ENCODE results near the gene DELE1. TPM values are rescaled to one million over a fixed set of nuclear protein-coding genes. Genes with fewer than 3 reads are reported as not detected.
A peak's percentile ranks its signal among the peaks of the same experiment; 100 is the strongest.

The DELE1 gene
- total RNA-seq, 2 donors from 2014 or later: 80.4 to 82.8 TPM

DNA sequence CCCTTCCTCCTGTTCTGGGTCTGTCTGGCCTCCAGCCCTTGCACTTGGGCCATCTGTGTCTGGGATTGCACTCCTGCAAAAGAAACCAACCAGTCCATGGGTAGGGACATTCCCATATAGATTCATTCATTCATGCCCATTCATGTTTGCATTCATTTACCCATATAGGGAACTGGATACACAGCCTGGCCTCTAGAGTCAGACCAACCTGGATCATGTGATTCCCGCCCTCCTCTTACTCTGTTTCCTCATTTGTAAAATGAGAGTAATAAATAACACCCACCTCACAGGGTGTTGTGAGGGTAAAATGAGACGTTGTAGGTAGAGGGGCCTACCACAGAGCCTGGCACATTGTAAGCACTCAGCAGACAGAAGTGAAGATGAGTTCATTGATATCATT, 25.8 kb downstream of the DELE1 start:
- H3K4me3 Mint-ChIP-seq: no peak overlapping the region

DNA sequence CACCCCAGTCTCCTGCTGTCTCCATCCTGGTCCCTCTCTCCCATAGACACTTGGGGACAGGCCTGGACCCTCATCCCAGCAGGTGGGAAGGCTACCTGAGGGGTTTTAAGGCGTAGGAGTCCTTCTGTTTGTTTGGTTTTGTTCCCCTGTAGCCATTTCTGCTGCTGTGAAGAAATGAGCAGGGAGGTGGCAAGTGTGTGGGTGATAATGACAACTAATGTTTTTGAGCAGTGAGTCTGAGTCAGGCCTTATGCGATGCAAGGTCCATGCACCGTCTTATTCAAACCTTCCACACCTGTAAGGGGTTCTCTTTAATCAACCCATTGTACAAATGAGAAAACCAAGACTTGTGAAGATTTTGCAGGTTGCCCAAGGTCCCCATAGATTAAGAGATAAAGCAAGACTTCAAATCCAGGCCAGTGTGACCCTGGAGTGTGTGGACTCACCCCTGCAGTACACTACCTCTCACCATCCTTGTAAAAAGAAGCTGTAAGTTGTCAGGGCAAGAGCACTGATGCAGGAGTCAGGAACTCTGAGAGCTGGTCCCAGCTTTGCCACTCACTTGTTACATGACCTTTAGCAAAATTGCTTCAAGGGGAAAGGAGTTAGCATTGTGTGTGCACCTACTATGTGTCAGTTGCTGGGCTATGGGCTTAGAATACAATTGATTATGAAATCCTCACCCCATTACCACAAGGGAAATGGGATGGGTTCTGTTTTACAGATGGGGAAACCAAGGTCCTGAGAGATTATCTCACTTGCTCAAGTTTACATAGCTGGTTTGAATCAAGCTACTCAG, 26.7 kb downstream of the DELE1 start:
- peaks cover 6% of the 10 kb centered on the region for H3K4me1 Mint-ChIP-seq
- no peaks in the 10 kb centered on the region for H3K36me3 Mint-ChIP-seq (ENCODE audit: low read depth)
- no peak overlapping the region for H3K27ac Mint-ChIP-seq
- no peak overlapping the region for H3K4me3 Mint-ChIP-seq
- no peaks in the 10 kb centered on the region for H3K27me3 Mint-ChIP-seq
- ATAC-seq (replicated peaks): peak; percentile 51
- H3K9me3 Mint-ChIP-seq: no peaks in the 10 kb centered on the region

More for the DNA sequence above, 25.8 kb downstream of the DELE1 start:
- Mint-ChIP-seq H3K36me3 (ENCODE audit: low read depth) (no peaks in the 10 kb centered on the region), H3K4me1 (peaks cover 6% of the 10 kb centered on the region), H3K27me3 (no peaks in the 10 kb centered on the region), H3K9me3 (no peaks in the 10 kb centered on the region), H3K27ac (no peak overlapping the region)
- no peak for ATAC-seq (replicated peaks)

- Mint-ChIP-seq H3K27me3 (no peaks in the 10 kb centered on the region), H3K4me3 (peak overlapping the region; percentile 18), H3K27ac (peak overlapping the region; percentile 12), H3K9me3 (no peaks in the 10 kb centered on the region), H3K4me1 (peaks cover 6% of the 10 kb centered on the region), H3K36me3 (ENCODE audit: low read depth) (no peaks in the 10 kb centered on the region)
- peak; percentile 53 for ATAC-seq (replicated peaks)
Observed at GRCh38 chr5:141951332-141951781, 27.7 kb downstream of the DELE1 start.

- peaks cover 6% of the 10 kb centered on the region for H3K4me1 Mint-ChIP-seq
- peak overlapping the region; percentile 12 for H3K27ac Mint-ChIP-seq
- H3K9me3 Mint-ChIP-seq: no peaks in the 10 kb centered on the region
- no peaks in the 10 kb centered on the region for H3K36me3 Mint-ChIP-seq (ENCODE audit: low read depth)
- no peaks in the 10 kb centered on the region for H3K27me3 Mint-ChIP-seq
- peak overlapping the region; percentile 18 for H3K4me3 Mint-ChIP-seq
- no peak for ATAC-seq (replicated peaks)
Observed at GRCh38 chr5:141952020-141952419, 28.3 kb downstream of the DELE1 start.

DNA sequence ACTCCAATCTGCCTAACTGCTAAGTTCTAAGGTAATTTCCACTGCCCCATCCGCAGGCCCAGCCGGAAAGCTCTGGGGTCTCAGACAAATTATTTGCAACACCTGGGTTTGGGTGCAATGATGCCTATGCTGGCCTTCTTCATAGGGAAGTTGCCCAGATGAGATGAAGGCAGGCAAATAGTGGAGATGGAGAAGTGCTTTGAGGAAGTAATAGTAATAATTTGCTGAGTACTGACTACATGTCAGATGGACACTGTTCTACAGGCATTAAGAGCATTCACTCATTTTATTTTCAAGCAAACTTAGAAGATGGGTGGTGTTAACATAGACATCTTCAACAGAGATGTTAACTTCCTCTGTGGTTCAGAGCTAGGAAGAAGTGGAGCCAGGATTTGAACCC, 30.5 kb downstream of the DELE1 start:
- Mint-ChIP-seq H3K36me3 (ENCODE audit: low read depth) (no peaks in the 10 kb centered on the region), H3K27me3 (no peaks in the 10 kb centered on the region), H3K9me3 (no peaks in the 10 kb centered on the region), H3K4me1 (peaks cover 17% of the 10 kb centered on the region), H3K4me3 (no peak overlapping the region), H3K27ac (peak overlapping the region; percentile 79)
- no peak for ATAC-seq (replicated peaks)

- peak overlapping the region; percentile 87 for H3K4me3 Mint-ChIP-seq
Observed at GRCh38 chr5:141957367-141957996, 33.8 kb downstream of the DELE1 start.

DNA sequence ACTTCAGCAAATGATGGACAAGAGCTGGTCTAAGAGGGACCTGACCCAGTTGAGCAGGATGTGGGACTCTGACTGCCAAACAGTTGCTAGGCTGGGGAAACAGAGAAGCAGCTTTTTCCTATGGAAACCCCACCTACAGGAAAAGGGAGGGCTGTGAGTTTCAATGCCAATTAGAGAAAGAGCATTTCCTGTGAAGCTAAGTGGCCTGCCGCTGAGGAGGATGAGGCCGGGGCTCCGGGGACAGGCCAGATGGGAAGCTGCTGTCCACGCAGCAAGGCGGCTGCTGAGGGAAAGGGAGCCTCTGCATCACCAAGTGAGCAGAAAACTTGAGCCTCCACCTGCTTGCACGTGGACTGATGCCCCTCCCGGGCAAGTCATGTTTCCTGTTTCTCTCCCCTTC, 34.4 kb downstream of the DELE1 start, which contains the start of gene PCDH12:
TSS of gene PCDH12 (minus strand) at position 90 of the 400 bp plus-strand sequence. CDS start 351 bp downstream, outside the sequence.
- peak; percentile 31 for ATAC-seq (replicated peaks)
- no peaks in the 10 kb centered on the region for H3K36me3 Mint-ChIP-seq (ENCODE audit: low read depth)
- H3K27ac Mint-ChIP-seq: peak within 1 kb of the TSS; percentile 96
- H3K4me3 Mint-ChIP-seq: peak within 1 kb of the TSS; percentile 87
- peaks cover 30% of the 10 kb centered on the region for H3K4me1 Mint-ChIP-seq
- no peaks in the 10 kb centered on the region for H3K27me3 Mint-ChIP-seq
- no peaks in the 10 kb centered on the region for H3K9me3 Mint-ChIP-seq

More at GRCh38 chr5:141957367-141957996, 33.8 kb downstream of the DELE1 start:
- peak overlapping the region; percentile 96 for H3K27ac Mint-ChIP-seq
- no peak for ATAC-seq (replicated peaks)
- H3K9me3 Mint-ChIP-seq: no peaks in the 10 kb centered on the region
- H3K27me3 Mint-ChIP-seq: no peaks in the 10 kb centered on the region
- peaks cover 31% of the 10 kb centered on the region for H3K4me1 Mint-ChIP-seq
- no peaks in the 10 kb centered on the region for H3K36me3 Mint-ChIP-seq (ENCODE audit: low read depth)

GRCh38 chr5:141958546-141959172, 35.0 kb downstream of the DELE1 start:
- peak; percentile 85 for ATAC-seq (replicated peaks)
- Mint-ChIP-seq H3K36me3 (ENCODE audit: low read depth) (no peaks in the 10 kb centered on the region), H3K9me3 (no peaks in the 10 kb centered on the region), H3K4me1 (peaks cover 30% of the 10 kb centered on the region), H3K27me3 (no peaks in the 10 kb centered on the region), H3K27ac (peak overlapping the region; percentile 96), H3K4me3 (peak overlapping the region; percentile 87)

DNA sequence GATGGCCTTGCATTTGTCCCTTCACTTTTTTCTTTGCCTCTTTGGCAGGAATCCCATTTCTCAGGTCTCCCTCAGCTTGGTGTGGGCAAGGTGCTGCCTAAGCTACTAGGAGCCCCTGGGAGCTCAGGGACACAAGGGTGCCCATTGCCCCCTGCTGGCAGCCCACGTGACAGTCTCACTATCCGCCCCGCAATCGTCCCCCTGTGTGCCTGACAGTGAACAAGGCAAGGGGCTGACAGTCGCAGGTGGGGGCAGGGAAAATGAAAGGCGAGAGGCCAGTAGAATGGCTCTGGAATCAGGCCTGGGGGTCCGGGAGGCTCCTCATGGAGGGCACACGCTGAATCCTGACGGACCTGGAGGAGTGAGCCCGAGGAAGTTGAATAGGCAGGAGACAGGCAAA, 36.3 kb downstream of the DELE1 start:
- Mint-ChIP-seq H3K4me1 (peaks cover 30% of the 10 kb centered on the region), H3K27ac (peak overlapping the region; percentile 96), H3K36me3 (ENCODE audit: low read depth) (no peaks in the 10 kb centered on the region), H3K4me3 (peak overlapping the region; percentile 87), H3K27me3 (no peaks in the 10 kb centered on the region), H3K9me3 (no peaks in the 10 kb centered on the region)
- ATAC-seq (replicated peaks): no peak

DNA sequence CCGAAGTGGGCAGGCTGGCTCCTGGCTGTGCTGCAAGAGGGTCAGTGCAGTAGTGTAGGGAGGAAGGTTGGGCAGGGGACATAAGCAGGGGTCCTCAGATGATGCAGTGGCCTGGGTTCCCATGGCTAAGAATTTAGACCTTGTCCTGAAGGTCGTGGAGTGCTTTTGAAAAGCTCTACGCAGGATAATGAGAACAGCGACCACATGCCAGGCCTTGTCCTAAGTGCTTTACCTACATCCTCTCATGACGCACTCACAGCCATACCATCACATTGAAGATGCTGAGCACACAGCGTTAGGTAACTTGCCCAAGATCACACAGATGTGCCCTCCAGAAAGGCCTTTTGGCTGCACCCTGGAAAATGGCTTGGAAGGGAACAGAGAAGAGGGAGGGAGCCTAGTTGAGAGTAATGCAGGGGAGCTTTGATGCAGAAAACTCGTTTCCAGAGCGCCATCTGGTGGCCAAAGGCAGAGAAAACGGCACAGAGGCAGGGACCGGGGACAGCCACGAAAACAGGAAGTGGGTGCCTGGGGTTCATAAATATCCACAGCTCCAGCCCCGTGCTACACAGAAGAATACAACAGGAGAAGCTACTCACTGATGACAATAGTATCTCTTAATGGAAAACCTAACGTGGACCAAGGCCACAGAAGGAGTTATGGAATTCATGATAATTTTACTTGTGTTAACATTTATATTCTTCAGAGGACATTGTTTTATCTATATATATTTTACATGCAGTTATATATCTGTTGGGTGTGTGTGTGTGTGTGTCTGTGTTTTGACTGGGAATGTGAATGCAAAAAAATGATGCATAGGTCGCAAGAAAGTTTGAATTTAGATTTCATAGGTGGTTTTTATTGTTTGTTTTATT, 37.0 kb downstream of the DELE1 start:
- peak; percentile 84 for ATAC-seq (replicated peaks)
- peak overlapping the region; percentile 87 for H3K4me3 Mint-ChIP-seq
- H3K36me3 Mint-ChIP-seq (ENCODE audit: low read depth): no peaks in the 10 kb centered on the region
- H3K4me1 Mint-ChIP-seq: peaks cover 30% of the 10 kb centered on the region
- H3K9me3 Mint-ChIP-seq: no peaks in the 10 kb centered on the region
- no peaks in the 10 kb centered on the region for H3K27me3 Mint-ChIP-seq
- peak overlapping the region; percentile 96 for H3K27ac Mint-ChIP-seq

- H3K36me3 Mint-ChIP-seq (ENCODE audit: low read depth): no peaks in the 10 kb centered on the region
- H3K27ac Mint-ChIP-seq: peak overlapping the region; percentile 96
- peaks cover 30% of the 10 kb centered on the region for H3K4me1 Mint-ChIP-seq
- no peaks in the 10 kb centered on the region for H3K9me3 Mint-ChIP-seq
- H3K4me3 Mint-ChIP-seq: peak overlapping the region; percentile 87
- no peak for ATAC-seq (replicated peaks)
- H3K27me3 Mint-ChIP-seq: no peaks in the 10 kb centered on the region
Observed at GRCh38 chr5:141961466-141961865, 37.8 kb downstream of the DELE1 start.

- H3K9me3 Mint-ChIP-seq: no peaks in the 10 kb centered on the region
- no peak for ATAC-seq (replicated peaks)
- no peaks in the 10 kb centered on the region for H3K36me3 Mint-ChIP-seq (ENCODE audit: low read depth)
- no peak overlapping the region for H3K27ac Mint-ChIP-seq
- H3K4me3 Mint-ChIP-seq: no peak overlapping the region
- peaks cover 23% of the 10 kb centered on the region for H3K4me1 Mint-ChIP-seq
- no peaks in the 10 kb centered on the region for H3K27me3 Mint-ChIP-seq
Observed at GRCh38 chr5:141963701-141964100, 40.0 kb downstream of the DELE1 start.

DNA sequence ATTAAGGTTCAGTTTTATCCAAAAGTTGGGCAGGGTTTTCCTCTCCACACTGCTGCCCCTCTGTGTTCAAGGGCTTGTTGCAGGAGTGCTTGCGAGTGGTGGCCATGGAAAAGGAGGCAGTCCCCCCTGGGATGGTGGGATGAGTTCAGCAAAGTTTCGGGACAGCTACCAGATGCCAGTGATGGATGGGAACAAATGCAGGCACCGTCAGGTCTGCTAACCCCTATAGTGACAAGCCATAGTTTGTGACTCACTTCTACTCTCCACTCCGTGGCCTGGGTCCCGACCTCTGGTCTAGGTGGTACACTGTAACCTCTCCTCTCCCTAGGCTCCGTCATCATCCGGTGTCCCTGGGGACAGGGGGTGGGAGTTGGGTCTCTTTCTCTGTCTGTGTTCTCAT, 41.4 kb downstream of the DELE1 start:
- ATAC-seq (replicated peaks): no peak
- Mint-ChIP-seq H3K9me3 (no peaks in the 10 kb centered on the region), H3K27ac (no peak overlapping the region), H3K27me3 (no peaks in the 10 kb centered on the region), H3K4me3 (no peak overlapping the region), H3K4me1 (peaks cover 13% of the 10 kb centered on the region), H3K36me3 (ENCODE audit: low read depth) (peaks cover 3% of the 10 kb centered on the region)

All from activated T-helper 17 cell treated with anti-CD3 and anti-CD28 coated beads, Interleukin-2, amount 50 U/mL, for 72 hours (primary cell).